Esophagus muscularis mucosa (tissue), 4 donors: ENCODE data around the gene BATF2.

Experiments
- EP300 ChIP-seq: sonication (generic); formaldehyde crosslinking; IDR thresholded peaks from one replicate; pipeline ENCODE4 v1.6.1; 2017; ENCODE audit warnings: antibody characterized with exemption
- POLR2A ChIP-seq: fragments of 450-650 bp; IDR thresholded peaks from one replicate; pipeline ENCODE4 v1.6.1; 2017; ENCODE audit warnings: antibody characterized with exemption, moderate library complexity, mild to moderate bottlenecking, low read depth
- POLR2AphosphoS5 ChIP-seq, 2 donors: sonication (generic); formaldehyde crosslinking; IDR thresholded peaks; one replicate each; pipeline ENCODE4 v1.6.1; 2017; ENCODE audit warnings: antibody characterized with exemption in 2 of 2
- TF ChIP-seq, protein P1 (sequence below), 3 experiments: fragments of 200-600 bp in 2 of 3; fragments of 450-650 bp in 1 of 3; sonication (generic) in 2 of 3; IDR thresholded peaks; one replicate each; pipeline ENCODE4 v1.5.1; 2017 to 2019; ENCODE audit warnings: antibody characterized with exemption in 3 of 3, mild to moderate bottlenecking in 2 of 3, moderate library complexity in 1 of 3

DNA sequence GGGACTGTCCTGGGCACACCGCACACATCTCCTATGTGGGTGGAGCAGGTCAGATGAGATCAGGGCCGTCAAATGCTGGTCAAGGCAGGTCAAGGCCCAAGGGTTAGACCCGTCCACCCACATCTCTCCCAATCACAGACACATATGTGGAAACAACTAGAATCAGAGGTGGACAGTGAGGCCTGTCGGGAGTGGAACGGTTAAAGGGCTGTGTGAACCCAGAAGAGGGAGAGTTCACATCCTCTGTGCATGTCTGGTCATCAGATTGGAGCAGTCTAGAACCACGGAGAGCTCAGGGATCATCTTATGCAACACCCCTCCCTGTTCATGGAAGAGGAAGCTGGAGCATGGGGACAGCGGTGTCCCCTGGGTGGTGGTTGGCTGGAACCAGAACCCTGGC is 23.1 kb upstream of the BATF2 start:
- no peak for TF ChIP-seq POLR2A
- TF ChIP-seq, protein P1, sequence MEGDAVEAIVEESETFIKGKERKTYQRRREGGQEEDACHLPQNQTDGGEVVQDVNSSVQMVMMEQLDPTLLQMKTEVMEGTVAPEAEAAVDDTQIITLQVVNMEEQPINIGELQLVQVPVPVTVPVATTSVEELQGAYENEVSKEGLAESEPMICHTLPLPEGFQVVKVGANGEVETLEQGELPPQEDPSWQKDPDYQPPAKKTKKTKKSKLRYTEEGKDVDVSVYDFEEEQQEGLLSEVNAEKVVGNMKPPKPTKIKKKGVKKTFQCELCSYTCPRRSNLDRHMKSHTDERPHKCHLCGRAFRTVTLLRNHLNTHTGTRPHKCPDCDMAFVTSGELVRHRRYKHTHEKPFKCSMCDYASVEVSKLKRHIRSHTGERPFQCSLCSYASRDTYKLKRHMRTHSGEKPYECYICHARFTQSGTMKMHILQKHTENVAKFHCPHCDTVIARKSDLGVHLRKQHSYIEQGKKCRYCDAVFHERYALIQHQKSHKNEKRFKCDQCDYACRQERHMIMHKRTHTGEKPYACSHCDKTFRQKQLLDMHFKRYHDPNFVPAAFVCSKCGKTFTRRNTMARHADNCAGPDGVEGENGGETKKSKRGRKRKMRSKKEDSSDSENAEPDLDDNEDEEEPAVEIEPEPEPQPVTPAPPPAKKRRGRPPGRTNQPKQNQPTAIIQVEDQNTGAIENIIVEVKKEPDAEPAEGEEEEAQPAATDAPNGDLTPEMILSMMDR (IDR thresholded peaks at IDR 0.05) = no peak
- no peak for TF ChIP-seq POLR2AphosphoS5 (IDR thresholded peaks at IDR 0.05)
- TF ChIP-seq EP300 = no peak
